ENCODE data around the gene BOK.
"Not testable (repeated sequence)": the region's sequence is repeated elsewhere in the genome, so short reads cannot be mapped to it uniquely, and the experiment has no call there.

The BOK gene, protein sequence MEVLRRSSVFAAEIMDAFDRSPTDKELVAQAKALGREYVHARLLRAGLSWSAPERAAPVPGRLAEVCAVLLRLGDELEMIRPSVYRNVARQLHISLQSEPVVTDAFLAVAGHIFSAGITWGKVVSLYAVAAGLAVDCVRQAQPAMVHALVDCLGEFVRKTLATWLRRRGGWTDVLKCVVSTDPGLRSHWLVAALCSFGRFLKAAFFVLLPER

DNA sequence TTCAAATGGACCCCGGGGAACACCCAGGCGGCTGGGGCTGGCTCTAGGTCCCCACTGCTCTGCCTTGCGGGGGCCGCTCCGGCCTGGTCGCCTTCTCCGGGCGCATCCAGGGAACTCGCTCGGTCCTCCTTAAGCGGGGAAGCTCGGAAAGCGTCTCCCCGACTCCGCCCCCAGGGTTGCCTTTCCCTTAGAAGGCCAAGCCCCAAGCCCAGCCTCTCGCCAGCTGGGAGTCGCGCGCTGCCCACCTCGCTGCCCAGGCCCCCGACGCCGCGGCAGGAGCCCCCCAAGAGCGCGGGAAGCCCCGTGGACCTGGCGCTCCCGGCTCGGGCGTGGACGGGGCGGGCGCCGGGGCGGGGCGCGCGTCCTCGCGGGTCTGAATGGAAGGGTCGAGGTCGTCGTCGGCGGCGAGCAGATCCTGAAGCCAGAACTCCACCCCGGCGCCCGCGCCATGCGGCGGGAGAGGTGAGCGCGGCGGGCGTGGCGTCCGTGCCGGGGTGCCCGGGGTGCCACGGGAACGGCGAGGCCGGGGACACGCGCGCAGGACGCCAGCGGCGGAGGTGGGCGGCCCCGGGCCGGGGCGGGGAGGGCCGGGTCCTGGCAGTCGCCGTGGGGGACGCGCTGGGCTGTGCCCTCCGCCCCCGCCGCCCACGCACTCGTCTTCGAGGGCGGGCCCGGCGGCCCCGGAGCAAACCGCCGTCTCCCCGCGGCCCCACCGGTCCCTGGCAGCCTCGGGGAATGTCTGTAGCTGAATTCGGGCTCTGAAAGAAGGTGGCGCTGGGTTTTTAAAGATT is at the start of gene BOK:
TSS of gene BOK (plus strand) at position 214 of the 791 bp plus-strand sequence. CDS start 739 bp downstream, outside the sequence.
- DNase-seq: peak in 1 of 2 experiments; percentile 18

DNA sequence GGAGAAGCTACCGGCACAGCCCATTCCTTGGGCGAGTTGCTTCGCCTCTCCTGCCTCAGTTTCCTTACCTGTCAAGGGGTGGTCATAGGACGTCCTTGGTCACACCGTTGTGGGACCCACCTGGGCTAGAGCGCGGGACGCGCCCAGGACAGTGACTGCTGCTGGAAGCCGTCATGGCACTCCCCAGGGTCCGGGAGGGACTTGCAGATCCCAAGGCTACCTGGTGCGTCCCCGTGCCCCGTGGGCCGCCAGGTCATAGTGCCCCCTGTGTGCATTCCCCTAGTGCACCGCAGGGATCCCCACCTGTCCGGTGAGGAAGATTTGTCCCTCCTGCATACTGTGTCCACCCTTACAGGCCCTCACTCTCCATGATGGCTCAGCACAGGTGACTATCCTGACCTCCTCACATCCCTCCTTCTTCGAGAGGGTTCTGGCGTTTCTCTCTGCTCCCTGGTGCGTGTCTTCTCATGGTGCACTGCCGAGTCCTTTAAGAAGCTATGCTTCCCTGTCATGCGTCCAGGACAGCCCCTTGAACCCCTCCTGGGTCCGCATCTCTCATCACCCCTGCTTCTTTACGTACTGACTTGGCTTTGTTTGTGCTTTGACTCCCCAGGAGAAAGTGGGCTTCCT is 49.3 kb upstream of the BOK start:
- no peak for DNase-seq

DNA sequence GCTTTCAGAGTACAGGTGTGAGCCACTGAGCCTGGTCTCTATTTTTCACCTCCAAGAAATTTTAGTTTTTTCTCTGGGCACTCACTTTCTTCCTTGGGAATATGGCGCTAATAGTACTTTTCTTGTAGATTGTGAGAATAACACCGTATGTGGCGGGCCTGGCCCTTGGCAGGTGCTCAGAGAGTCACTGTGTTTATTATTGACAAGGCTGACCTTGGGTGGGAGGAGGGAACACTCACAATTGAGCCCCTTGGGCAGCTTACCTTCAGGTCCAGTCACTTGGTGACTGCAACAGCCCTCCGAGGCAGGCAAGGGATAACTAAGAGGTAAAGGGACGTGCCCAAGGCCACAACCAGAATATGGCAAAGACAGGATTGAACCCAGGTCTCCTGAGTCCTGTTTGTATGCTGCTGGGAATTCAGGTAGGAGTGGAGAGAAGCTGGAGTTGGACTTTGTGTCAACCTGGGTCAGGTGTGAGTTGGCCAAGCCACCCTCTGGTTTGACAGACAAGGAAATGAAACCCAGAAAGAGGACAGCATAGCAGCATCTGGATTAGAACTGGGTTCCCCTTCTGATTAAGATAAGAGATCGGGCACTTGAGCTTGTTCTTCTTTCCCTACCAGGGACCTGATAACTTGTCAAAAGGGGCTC is 47.3 kb upstream of the BOK start:
- DNase-seq: no peak

DNA sequence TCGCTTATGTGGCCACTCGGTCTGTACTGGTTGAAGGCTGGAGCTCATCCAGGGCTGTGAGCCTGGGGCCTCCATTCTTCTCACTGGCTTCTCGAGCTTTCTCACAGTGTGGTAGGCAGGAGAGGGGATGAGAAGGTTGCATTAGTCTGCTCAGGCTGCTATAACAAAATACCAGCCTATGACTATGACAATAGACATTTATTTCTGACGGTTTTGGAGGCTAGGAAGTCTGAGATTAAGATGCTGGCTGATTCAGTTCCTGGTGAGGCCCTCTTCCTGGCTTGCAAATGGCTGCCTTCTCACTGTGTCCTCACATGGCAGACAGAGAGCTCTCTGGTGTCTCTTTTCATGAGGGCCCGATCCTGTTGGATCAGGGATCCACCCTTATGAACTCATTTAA is 44.0 kb upstream of the BOK start:
- no peak for DNase-seq

DNA sequence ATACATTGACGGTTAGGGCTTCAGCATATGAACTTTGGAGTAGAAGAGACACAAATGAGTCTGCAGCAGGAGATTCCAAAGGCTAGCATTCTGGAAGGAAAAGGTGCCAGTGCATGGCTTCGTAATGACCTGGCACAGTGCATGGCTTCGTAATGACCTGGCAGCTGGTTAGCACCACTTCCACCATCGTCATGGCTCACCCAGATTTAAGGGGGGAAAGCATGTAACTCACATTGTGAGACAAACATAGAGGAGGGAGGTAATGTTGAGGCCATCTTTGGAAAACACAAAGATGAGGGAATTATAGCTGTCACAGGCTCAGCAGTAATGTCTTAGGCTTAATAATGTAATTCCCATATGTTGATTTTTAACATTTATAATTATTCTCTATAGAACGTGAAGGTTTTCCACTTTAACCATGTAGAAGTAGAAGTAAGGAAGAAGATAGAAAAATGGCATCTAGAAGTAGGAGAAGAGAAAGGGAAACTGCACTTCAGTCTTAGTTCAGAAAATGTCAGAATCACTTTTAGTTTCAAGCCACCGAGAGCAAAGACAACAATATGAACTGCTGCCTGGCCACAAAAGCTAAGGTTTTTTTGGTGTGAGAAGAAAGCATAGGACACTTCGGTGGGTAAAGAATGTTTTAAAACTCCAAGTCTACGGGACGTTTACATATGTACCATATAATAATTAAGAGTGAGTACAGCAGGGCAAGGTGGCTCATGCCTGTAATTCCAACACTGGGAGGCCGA is 43.4 kb upstream of the BOK start:
- DNase-seq: no peak

DNA sequence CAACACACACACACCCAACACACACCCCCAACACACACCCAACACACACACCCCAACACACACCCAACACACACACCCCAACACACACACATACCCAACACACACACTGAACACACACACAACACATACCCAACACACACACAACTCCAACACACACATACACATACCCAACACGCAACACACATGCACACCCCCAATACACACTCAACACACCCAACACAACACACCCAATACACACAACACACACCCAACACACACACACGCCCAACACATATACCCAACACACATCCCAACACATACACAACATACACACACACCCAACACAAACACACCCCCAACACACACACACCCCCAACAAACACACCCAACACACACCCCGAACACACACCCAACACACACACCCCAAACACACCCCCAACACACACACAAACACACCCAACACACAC is 42.0 kb upstream of the BOK start:
- DNase-seq: no peak

DNA sequence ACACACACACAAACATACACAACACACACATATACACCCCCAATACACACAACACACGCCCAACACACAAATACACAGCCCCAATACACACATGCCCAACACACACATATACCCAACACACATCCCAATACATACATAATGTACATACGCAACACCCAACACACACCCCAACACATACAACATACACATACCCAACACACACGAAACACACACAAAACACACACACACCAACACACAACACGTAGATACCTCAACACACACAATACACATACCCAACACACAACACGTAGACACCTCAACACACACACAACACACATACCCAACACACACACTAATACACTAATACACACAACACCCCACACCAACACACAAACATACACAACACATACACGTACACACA is 41.2 kb upstream of the BOK start:
- no peak for DNase-seq

DNA sequence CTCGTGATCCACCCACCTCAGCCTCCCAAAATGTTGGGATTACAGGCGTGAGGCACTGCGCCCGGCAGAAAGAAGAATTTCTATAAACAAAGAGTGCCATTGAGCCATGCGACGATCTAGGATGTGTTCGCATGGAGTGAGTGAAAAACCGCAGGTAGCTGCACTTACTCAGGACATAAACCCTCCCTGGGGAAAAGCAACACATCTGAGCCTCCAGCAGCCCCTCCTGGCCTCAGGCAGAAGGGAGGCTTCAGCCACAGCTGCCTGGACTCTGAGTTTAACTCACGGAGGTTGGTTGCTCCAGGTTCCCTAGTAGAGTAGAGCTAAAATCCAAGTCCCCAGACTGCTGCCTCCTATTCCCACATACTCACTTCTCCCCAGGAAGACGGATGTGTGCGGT is 38.9 kb upstream of the BOK start:
- no peak for DNase-seq

DNA sequence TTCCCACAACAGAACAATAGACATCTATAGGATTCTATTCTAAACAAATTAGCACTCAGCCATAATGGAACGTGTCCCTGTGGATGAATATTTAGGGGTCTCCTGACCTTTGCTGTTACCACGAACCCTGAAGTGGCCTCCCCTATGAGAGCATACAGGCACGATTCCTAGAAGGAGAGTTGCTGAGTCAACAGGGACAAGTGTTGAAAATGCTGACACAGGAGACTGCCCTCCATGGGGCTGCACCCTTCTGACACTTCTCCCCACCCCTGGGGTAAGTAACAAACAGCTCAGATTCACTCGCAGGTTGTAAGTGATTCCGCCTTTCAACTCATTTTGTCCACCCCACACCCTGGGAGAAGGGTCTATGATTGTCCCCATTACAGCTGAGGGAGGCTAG is 36.1 kb upstream of the BOK start:
- no peak for DNase-seq

DNA sequence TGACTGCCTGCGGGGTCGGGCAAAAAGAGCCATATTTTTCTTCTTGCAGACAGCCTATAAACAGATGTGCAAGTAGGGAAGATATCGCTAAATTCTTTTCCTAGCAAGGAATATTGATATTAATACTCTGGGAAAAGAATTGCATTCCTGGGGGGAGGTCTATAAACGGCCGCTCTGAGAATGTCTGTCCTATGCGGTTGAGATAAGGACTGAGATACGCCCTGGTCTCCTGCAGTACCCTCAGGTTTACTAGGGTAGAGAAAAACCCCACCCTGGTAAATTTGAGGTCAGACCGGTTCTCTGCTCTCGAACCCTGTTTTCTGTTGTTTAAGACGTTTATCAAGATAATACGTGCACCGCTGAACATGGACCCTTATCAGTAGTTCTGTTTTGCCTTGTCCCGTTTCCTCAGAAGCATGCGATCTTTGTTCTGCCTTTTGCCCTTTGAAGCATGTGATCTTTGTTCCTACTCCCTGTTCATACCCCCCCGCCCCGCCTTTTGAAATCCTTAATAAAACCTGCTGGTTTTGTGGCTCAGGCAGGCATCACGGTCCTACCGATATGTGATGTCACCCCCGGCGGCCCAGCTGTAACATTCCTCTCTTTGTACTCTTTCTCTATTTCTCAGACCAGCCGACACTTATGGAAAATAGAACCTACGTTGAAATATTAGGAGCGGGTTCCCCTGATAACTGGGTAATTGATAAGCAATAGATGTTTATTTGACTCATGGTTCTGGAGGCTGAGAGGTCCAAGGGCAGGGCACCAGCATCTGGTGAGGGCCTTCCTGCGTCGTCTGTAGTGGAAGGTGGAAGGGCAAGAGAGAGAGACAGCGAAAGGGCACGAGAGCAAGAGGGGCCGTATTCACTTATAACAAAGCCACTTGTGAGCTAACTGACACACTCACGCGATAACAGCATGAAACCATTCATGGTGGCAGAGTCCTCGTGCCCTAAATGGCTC is 32.4 kb upstream of the BOK start:
- not testable (repeated sequence) for DNase-seq

DNA sequence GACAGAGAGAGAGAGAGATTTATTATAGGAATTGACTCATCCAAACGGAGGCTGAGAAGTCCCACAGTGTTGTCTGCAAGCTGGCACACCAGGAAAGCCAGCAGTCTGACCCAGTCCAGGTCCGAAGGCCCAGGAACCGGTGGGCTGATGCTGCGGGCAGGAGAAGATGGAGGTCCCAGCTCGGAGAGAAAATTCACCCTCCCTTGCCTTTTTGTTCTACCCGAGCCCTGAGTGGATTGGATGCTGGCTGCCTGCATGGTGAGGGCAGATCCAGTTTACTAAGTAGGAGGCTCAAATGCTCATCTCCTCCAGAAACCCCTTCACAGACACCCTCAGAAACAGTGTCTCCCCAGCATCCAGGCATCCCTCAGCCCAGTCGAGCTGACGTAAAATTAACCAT is 28.0 kb upstream of the BOK start:
- no peak for DNase-seq

DNA sequence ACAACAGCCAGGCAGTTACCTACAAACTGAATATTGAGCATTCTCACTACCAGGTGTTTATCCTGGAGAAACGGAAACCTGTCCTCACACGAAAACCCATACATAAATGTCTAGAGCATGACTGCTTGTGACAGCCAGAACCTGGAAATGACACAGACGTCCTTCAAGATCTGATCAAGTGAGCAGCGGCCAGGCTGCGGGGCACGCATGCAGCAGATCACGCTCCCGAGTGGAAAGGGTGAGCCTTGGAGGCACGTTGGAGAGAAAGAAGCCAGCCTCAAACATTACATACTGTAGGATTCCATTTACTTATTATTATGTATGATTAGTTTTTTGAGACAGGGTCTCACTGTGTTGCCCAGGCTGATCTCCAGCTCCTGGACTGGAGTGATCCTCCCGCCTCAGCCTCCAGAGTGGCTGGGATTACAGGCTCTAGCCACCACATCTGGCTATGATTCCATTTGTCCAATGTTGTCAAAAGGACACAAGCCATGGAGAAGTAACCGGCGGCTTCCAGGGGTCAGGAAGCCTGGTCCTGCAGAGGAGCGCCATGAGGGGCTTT is 27.3 kb upstream of the BOK start:
- DNase-seq: no peak

DNA sequence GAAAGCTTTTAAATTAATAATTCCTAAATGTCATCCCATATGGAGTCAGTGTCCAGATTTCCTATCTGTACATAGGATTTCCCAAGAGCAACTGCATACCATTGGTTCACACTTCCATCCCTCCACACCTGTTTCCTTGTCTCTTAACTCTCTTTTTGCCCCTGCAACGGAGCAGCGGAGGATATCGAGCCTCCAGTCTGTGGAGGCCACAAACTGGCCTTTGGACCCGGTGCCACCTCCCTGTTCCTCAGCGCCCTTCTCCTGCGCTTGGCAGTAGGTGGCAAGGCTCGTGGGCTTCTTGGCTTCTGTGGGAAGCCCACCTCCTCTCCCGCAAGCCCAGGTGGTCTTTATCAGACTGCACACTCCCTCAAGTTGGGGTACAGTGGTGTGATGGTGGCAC is 26.4 kb upstream of the BOK start:
- DNase-seq: no peak

DNA sequence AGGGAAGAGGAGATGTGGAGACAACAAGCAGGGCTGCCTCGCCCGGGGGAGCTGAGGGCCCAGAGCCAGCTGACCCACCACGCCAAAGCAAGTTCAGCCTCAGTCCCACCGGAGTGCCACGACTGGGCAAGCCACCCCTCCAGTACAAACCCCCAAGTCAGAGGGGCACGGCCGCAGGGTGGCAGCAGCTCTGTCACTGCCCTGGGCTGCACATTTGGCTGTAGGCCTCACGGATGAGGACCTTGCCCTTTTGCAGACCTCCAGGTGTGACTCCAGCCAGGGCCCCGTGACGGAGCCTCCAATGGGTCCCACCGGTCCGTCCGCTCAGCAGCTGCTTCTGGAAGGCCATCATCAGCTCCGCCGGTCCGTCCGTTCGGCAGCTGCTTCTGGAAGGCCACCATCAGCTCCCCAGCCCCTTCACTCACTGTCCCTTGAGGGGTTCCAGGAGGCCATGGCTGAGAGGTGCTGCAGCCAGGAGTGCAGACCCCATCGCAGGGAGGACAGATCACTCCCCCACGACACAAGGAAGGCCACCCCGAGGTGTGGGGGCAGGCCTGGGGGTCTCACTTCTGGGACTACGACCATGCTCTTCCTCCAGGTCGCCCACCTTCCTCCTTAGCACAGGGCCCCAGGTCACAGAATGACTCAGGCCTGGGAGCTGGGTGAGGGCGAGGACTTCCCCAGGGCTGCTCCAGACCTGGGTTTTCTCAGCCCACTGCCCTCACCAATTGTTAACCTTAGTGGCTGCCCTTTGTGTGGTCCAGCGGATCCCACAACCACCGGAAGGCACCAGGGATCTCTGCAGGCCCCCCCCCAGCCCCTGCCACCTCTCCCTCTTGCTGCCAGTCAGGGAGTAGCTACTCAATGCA is 25.6 kb upstream of the BOK start:
- no peak for DNase-seq

DNA sequence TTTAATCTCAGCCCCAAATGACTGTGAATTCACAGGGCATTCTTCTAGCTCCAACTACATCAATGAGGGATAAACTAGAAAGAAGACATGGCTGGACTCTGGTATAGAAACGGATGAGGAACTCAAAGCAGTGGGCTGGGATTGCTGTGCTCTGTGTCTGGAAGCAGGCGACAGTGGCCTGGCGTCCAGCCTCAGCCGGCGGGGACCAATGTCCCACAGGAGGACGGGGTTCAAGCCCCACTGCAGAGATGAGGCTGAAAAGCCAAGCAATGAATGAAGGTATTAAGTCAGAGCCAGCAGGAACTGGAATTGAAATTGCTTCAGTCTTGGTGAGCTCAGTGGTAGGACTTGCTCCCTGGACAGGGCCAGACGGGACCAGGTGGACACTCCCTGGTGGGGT is 24.3 kb upstream of the BOK start:
- DNase-seq: no peak

DNA sequence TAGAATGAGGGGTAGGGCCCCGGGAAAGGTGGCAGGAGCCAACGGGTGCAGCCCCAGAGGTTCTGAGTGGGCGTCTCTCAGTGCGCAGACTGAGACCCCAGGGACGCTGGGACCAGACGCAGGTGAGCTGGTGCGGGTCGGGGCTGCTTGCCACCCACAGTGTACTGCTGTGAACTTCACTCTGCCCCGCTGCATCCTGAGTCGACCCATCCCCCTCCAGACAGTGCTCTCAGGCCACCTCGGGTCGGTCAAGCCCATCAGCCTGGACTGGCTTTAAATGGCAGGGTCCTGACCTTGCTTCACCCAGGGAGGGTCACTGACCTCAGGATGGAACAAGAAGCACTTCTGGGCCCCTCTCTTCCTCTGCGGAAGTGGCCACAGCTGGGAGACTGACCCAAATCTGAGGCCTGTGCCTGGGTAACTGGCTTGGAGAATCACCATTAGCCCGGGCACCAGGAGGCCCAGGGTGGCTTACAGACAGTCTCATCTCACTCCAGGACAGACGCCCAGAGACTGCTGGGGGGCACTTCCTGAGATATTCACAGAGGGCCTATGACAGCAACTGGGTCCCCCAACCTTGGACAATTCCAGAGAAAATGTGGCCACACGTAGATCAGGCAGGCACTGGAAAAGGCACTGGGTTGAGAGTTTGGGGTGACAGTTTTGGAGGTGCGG is 23.7 kb upstream of the BOK start:
- no peak for DNase-seq

DNA sequence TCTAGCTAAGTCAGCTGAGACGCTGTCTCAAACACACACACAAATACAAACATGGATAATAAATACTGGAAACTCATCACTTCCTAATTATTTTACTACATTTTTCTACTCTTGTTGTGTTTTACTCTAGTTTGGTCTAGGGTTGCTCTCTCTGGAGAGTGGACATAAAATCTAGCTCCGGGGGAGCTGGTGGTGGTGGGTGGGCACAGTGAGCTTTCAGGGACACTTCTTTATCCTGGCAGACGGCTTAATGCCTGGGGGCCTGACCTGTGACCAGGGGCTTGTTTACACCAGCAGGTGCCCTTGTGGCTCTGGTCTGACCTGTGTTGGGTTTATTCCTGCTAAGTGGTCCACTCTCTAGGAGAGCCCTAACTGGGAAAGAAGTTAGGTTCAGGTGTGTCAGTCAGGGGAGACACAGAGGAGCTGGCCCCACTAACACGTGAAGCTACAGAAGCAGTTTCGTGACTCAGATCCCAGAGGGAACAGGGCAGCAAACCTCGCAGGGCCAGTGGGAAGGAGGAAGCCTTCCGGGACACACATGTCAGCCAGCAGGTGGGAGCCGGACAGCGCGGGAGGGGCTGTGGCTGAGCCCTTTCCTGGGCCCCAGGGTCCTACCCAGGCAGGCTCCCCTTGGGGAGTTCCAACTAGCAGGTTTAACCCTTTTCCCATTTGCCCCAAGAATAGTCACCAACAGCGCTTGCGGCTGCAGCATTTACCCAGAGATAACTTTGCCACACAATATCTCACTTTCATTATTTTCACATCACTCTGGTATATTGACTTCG is 22.5 kb upstream of the BOK start:
- no peak for DNase-seq

DNA sequence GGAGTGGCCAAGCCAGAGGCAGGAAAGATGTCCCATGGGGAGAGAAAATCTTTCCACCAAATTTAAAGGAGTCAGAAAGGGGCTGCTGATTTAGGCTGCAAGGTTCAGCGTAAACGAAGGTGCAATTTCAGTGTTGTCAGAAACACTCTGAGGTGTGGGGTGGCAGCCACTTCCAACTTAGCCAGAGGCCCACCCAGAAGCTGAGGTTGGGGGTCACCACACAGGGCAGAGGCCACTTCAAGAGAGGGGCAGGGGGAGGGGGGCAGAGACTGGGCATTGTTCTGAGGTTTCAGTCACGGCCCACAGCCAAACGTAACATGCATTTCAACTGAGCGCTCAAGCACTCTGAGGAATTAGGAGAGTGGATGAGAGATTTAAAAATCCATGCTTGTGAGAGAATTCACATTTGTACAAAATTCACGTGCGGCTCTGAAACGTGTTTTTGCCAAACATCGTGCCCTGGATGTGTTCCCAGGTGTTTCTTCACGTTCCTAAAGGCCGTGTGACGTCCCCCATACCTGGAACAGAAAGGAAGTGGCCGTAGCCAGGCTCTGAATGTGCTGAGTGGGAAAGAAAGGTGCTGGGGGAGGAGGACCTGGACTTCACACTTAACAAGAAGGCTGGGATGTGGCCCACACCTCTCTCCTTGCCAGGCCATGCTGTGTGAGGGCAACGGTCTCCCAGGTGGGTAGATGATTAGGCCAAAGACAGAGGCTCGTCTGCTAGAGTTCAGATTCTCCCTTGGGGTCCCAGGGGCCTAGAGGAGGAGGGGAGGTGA is 19.5 kb upstream of the BOK start:
- DNase-seq: no peak
